IMR-90 (cell line): ENCODE data around the gene C12orf54. TPM values are rescaled to one million over a fixed set of nuclear protein-coding genes. Genes with fewer than 3 reads are reported as not detected.

Experiments
- ATAC-seq: fragments of 200-7000 bp; cut with Tn5 transposase; 2 replicates; pipeline ENCODE4 v1.9.1; 2020; ENCODE audit warnings: low read depth, mild to moderate bottlenecking, moderate library complexity
- BruUV-seq: library from RNA; stranded (reverse); fragments of 400-500 nt; replicated peaks from 2 replicates; lab custom pipeline; 2021; lab: Mats Ljungman, UMichigan
- CTCF ChIA-PET: fragments of 300-600 bp; formaldehyde crosslinking; extraction: SDS; loops from one replicate; lab custom pipeline; 2021; ENCODE audit warnings: antibody characterized with exemption; lab: Yijun Ruan, JAX
- POLR2A ChIA-PET: fragments of 300-600 bp; sonication (Branson Sonifier 250); formaldehyde crosslinking; loops from one replicate; lab custom pipeline; 2022; ENCODE audit warnings: antibody characterized with exemption; ENCODE audit not compliant: unreplicated experiment; lab: Charles Lee
- DNase-seq: peaks from one replicate; pipeline ENCODE4 v3.0.0; 2013
- H2AFZ ChIP-seq: replicated peaks from 2 replicates; pipeline ENCODE3; 2013; ENCODE audit warnings: low read length, mild to moderate bottlenecking; ENCODE audit not compliant: poor library complexity
- H2AK5ac ChIP-seq: 2 replicates; pipeline ENCODE4 v1.6.1; 2013; ENCODE audit warnings: low read depth, low read length, inconsistent platforms
- H2AK9ac ChIP-seq: replicated peaks from 2 replicates; pipeline ENCODE3; 2013; ENCODE audit warnings: mild to moderate bottlenecking, low read depth, low read length, moderate library complexity; ENCODE audit not compliant: poor library complexity
- H2BK120ac ChIP-seq: 2 replicates; pipeline ENCODE4 v1.6.1; 2013; ENCODE audit warnings: low read depth, low read length, inconsistent platforms
- H2BK15ac ChIP-seq: 3 replicates; pipeline ENCODE4 v1.6.1; 2013; ENCODE audit warnings: low read depth, low read length, inconsistent platforms
- H2BK20ac ChIP-seq: 2 replicates; pipeline ENCODE4 v1.6.1; 2013; ENCODE audit warnings: low read depth, mild to moderate bottlenecking, inconsistent platforms, low read length, moderate library complexity
- H2BK5ac ChIP-seq: 2 replicates; pipeline ENCODE4 v1.6.1; 2013; ENCODE audit warnings: mild to moderate bottlenecking, low read depth, low read length, inconsistent platforms; ENCODE audit not compliant: poor library complexity, severe bottlenecking
- H3K14ac ChIP-seq: replicated peaks from 2 replicates; pipeline ENCODE4 v1.6.1; 2013; ENCODE audit warnings: low read depth, low read length, inconsistent platforms
- H3K18ac ChIP-seq: 2 replicates; pipeline ENCODE4 v1.6.1; 2013; ENCODE audit warnings: low read depth, low read length, control low read depth
- H3K23ac ChIP-seq: 2 replicates; pipeline ENCODE4 v1.6.1; 2013; ENCODE audit warnings: low read depth, low read length, inconsistent platforms
- H3K27ac ChIP-seq: 2 replicates; pipeline ENCODE4 v1.5.1; 2013; ENCODE audit warnings: mild to moderate bottlenecking, control low read depth, low read length; ENCODE audit not compliant: insufficient read depth
- H3K27me3 ChIP-seq: 2 replicates; pipeline ENCODE4 v1.6.1; 2013; ENCODE audit warnings: low read length; ENCODE audit not compliant: control insufficient read depth, insufficient read depth
- H3K36me3 ChIP-seq: 2 replicates; pipeline ENCODE4 v1.6.1; 2013; ENCODE audit warnings: low read length, mixed read lengths; ENCODE audit not compliant: control insufficient read depth, insufficient read depth
- H3K4ac ChIP-seq: 2 replicates; pipeline ENCODE4 v1.6.1; 2013; ENCODE audit warnings: low read depth, low read length, inconsistent platforms
- H3K4me1 ChIP-seq: 2 replicates; pipeline ENCODE4 v1.6.1; 2013; ENCODE audit warnings: low read length, mixed read lengths; ENCODE audit not compliant: control insufficient read depth, insufficient read depth
- H3K4me2 ChIP-seq: 2 replicates; pipeline ENCODE4 v1.6.1; 2013; ENCODE audit warnings: low read depth, mild to moderate bottlenecking, control low read depth, low read length, moderate library complexity
- H3K4me3 ChIP-seq: 2 replicates; pipeline ENCODE4 v1.5.1; 2013; ENCODE audit warnings: low read depth, mild to moderate bottlenecking, control low read depth, low read length, moderate library complexity; ENCODE audit not compliant: insufficient read depth
- H3K56ac ChIP-seq: 2 replicates; pipeline ENCODE4 v1.6.1; 2013; ENCODE audit warnings: low read length, inconsistent platforms; ENCODE audit not compliant: insufficient read depth; ENCODE audit errors: extremely low read depth
- H3K79me1 ChIP-seq, 2 experiments: 2 replicates each; pipeline ENCODE4 v1.6.1; 2013; ENCODE audit warnings: low read length in 2 of 2, inconsistent platforms in 1 of 2, low read depth in 1 of 2
- H3K9ac ChIP-seq: 2 replicates; pipeline ENCODE4 v1.6.1; 2013; ENCODE audit warnings: low read depth, low read length, control low read depth
- H3K9me1 ChIP-seq: 2 replicates; pipeline ENCODE4 v1.6.1; 2013; ENCODE audit warnings: low read length, inconsistent platforms; ENCODE audit not compliant: insufficient read depth
- H3K9me3 ChIP-seq: 2 replicates; pipeline ENCODE4 v1.6.1; 2013; ENCODE audit warnings: low read length; ENCODE audit not compliant: control insufficient read depth, insufficient read depth
- H4K20me1 ChIP-seq: 2 replicates; pipeline ENCODE4 v1.6.1; 2013; ENCODE audit warnings: low read length, inconsistent platforms; ENCODE audit not compliant: insufficient read depth
- H4K5ac ChIP-seq: 2 replicates; pipeline ENCODE4 v1.6.1; 2013; ENCODE audit warnings: mild to moderate bottlenecking, low read depth, low read length, control low read depth
- H4K8ac ChIP-seq, 2 experiments: 2 replicates each; pipeline ENCODE4 v1.6.1; 2013; ENCODE audit warnings: low read depth in 2 of 2, low read length in 2 of 2, control low read depth in 1 of 2, inconsistent platforms in 1 of 2
- H4K91ac ChIP-seq: 2 replicates; pipeline ENCODE4 v1.6.1; 2013; ENCODE audit warnings: low read depth, low read length, inconsistent platforms; ENCODE audit not compliant: insufficient read depth
- BHLHE40 ChIP-seq: fragments of 150-350 bp; IDR thresholded peaks from 2 replicates; pipeline ENCODE4 v1.6.1; 2016; ENCODE audit warnings: mild to moderate bottlenecking, low read depth, low read length
- CEBPB ChIP-seq: IDR thresholded peaks from 2 replicates; pipeline ENCODE4 v1.6.1; 2012; ENCODE audit warnings: low read depth, low read length, improper control_type of control experiment
- CHD1 ChIP-seq: IDR thresholded peaks from 2 replicates; pipeline ENCODE4 v1.6.1; 2012; ENCODE audit warnings: low read depth, low read length, improper control_type of control experiment
- FOS ChIP-seq: fragments of 150-350 bp; IDR thresholded peaks from 2 replicates; pipeline ENCODE4 v1.6.1; 2016; ENCODE audit warnings: low read depth, low read length
- MAFK ChIP-seq: IDR thresholded peaks from 2 replicates; pipeline ENCODE4 v1.6.1; 2012; ENCODE audit warnings: low read depth, low read length, improper control_type of control experiment
- MXI1 ChIP-seq: IDR thresholded peaks from 2 replicates; pipeline ENCODE4 v1.6.1; 2012; ENCODE audit warnings: low read depth, mild to moderate bottlenecking, low read length, moderate library complexity, borderline replicate concordance
- NFE2L2 ChIP-seq: fragments of 150-350 bp; IDR thresholded peaks from 2 replicates; pipeline ENCODE4 v1.6.1; 2016; ENCODE audit warnings: low read depth, mild to moderate bottlenecking, low read length
- POLR2A ChIP-seq: IDR thresholded peaks from 2 replicates; pipeline ENCODE4 v1.6.1; 2012; ENCODE audit warnings: mild to moderate bottlenecking, low read depth, low read length
- RAD21 ChIP-seq: IDR thresholded peaks from 2 replicates; pipeline ENCODE4 v1.6.1; 2012; ENCODE audit warnings: low read length, improper control_type of control experiment
- RCOR1 ChIP-seq: IDR thresholded peaks from 2 replicates; pipeline ENCODE4 v1.6.1; 2012; ENCODE audit warnings: mild to moderate bottlenecking, low read length, improper control_type of control experiment; ENCODE audit not compliant: insufficient replicate concordance
- RFX5 ChIP-seq: IDR thresholded peaks from 2 replicates; pipeline ENCODE4 v1.8.0; 2012; ENCODE audit warnings: low read depth, mild to moderate bottlenecking, low read length, moderate library complexity
- WGBS, 2 experiments: methylation state at CpG; one replicate each; pipeline versions ENCODE4 v1.1.5 to v1.1.7; 2013; ENCODE audit warnings: missing lambda C conversion rate in 2 of 2; ENCODE audit not compliant: insufficient read length in 1 of 2; ENCODE audit errors: extremely low coverage in 2 of 2; 5-methylcytosine and 5-hydroxymethylcytosine counted together
- dilution Hi-C: fragments of 300-500 bp; cut with HindIII; formaldehyde crosslinking; loops from one replicate; pipeline ENCODE4 v1.14.3; 2018; ENCODE audit warnings: low sequenced_read_pairs; ENCODE audit not compliant: unreplicated experiment
- in situ Hi-C: fragments of 300-500 bp; cut with MboI; formaldehyde crosslinking; loops from 3 replicates; pipeline ENCODE4 v1.14.3; 2019; ENCODE audit warnings: low sequenced_read_pairs, inconsistent platforms, mixed read lengths
- intact Hi-C: fragments of 100-400 bp; cut with micrococcal nuclease; formaldehyde crosslinking; loops from 2 replicates; pipeline ENCODE4 v1.10.0; 2022
- polyA plus RNA-seq, 3 experiments: library from polyadenylated mRNA; depleted of rRNA; stranded (reverse); fragments of >200 nt; gene quantifications; 2 replicates each; pipeline ENCODE4 v1.2.3, GENCODE V29; 2012; ENCODE audit warnings: low replicate concordance in 1 of 3
- total RNA-seq: library from RNA; depleted of rRNA; stranded (reverse); fragments of >200 nt; gene quantifications from 2 replicates; pipeline ENCODE4 v1.2.3, GENCODE V29; 2012
- TF ChIP-seq, protein P1 (sequence below): fragments of 150-350 bp; IDR thresholded peaks from 2 replicates; pipeline ENCODE4 v1.6.1; 2016; ENCODE audit warnings: low read depth, mild to moderate bottlenecking, low read length, moderate library complexity, borderline replicate concordance
- TF ChIP-seq, protein P2 (sequence below): fragments of 150-350 bp; IDR thresholded peaks from 2 replicates; pipeline ENCODE4 v1.6.1; 2017; ENCODE audit warnings: mild to moderate bottlenecking, antibody characterized with exemption, low read length, low read depth
- TF ChIP-seq, protein P3 (sequence below): conservative IDR thresholded peaks from 2 replicates; pipeline ENCODE4 v1.5.1; 2012; ENCODE audit warnings: mild to moderate bottlenecking, low read depth, low read length, improper control_type of control experiment

The C12orf54 gene
- total and polyA plus RNA-seq, 2 of the 4 experiments (the other 2 are of a cell fraction) = not detected

DNA sequence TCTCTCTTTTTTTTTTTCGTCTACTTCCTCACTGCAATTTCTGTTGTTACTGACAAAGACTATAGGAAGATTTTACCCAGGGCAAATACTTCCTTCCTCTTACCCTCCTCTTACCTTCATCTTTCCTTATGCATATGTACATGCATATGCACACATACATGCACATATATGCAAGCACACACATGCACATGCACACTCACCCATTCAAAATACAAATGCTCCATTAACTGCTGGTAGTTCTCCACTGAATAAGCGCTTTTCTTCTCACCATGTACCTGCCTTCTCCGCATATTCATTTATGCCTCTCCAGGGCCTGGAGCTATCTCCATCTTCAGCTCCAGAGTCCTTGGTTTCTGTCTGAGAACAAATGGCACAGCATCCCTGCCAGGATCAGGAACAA is 632 bp downstream of the C12orf54 start:
- no peak overlapping the region for H3K56ac ChIP-seq
- H3K4ac ChIP-seq = no peak overlapping the region
- no peaks in the 10 kb centered on the region for H3K79me1 ChIP-seq
- H3K4me3 ChIP-seq = no peak overlapping the region
- H3K9ac ChIP-seq = no peak overlapping the region
- H3K18ac ChIP-seq = no peak overlapping the region
- H3K27ac ChIP-seq = no peak overlapping the region
- no TSS peak for BruUV-seq
- H3K9me1 ChIP-seq = no peaks in the 10 kb centered on the region
- H2AK9ac ChIP-seq = no peak overlapping the region
- no peaks in the 10 kb centered on the region for H3K4me1 ChIP-seq
- no peak overlapping the region for H3K4me2 ChIP-seq
- H4K91ac ChIP-seq = no peak overlapping the region
- no peak overlapping the region for H2BK120ac ChIP-seq
- ATAC-seq = no peak
- TF ChIP-seq, protein P1, sequence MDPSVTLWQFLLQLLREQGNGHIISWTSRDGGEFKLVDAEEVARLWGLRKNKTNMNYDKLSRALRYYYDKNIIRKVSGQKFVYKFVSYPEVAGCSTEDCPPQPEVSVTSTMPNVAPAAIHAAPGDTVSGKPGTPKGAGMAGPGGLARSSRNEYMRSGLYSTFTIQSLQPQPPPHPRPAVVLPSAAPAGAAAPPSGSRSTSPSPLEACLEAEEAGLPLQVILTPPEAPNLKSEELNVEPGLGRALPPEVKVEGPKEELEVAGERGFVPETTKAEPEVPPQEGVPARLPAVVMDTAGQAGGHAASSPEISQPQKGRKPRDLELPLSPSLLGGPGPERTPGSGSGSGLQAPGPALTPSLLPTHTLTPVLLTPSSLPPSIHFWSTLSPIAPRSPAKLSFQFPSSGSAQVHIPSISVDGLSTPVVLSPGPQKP = no peak
- no peak for TF ChIP-seq CEBPB
- TF ChIP-seq, protein P2, sequence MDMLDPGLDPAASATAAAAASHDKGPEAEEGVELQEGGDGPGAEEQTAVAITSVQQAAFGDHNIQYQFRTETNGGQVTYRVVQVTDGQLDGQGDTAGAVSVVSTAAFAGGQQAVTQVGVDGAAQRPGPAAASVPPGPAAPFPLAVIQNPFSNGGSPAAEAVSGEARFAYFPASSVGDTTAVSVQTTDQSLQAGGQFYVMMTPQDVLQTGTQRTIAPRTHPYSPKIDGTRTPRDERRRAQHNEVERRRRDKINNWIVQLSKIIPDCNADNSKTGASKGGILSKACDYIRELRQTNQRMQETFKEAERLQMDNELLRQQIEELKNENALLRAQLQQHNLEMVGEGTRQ = no peak
- TF ChIP-seq RAD21 = no peak
- TF ChIP-seq MAFK = no peak
- TF ChIP-seq CHD1 = no peak
- TF ChIP-seq, protein P3, sequence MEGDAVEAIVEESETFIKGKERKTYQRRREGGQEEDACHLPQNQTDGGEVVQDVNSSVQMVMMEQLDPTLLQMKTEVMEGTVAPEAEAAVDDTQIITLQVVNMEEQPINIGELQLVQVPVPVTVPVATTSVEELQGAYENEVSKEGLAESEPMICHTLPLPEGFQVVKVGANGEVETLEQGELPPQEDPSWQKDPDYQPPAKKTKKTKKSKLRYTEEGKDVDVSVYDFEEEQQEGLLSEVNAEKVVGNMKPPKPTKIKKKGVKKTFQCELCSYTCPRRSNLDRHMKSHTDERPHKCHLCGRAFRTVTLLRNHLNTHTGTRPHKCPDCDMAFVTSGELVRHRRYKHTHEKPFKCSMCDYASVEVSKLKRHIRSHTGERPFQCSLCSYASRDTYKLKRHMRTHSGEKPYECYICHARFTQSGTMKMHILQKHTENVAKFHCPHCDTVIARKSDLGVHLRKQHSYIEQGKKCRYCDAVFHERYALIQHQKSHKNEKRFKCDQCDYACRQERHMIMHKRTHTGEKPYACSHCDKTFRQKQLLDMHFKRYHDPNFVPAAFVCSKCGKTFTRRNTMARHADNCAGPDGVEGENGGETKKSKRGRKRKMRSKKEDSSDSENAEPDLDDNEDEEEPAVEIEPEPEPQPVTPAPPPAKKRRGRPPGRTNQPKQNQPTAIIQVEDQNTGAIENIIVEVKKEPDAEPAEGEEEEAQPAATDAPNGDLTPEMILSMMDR = no peak
- no peak for TF ChIP-seq FOS
- TF ChIP-seq MXI1 = no peak
- TF ChIP-seq RCOR1 = no peak
- TF ChIP-seq NFE2L2 = no peak
- no peak for TF ChIP-seq BHLHE40
- TF ChIP-seq RFX5 = no peak
- no peak for TF ChIP-seq POLR2A
- H2BK20ac ChIP-seq = no peak overlapping the region
- POLR2A ChIA-PET = no interaction called here
- H2AK5ac ChIP-seq = no peak overlapping the region
- no peak overlapping the region for H4K5ac ChIP-seq
- no peaks in the 10 kb centered on the region for H4K20me1 ChIP-seq
- WGBS, 2 experiments = 100% methylated on average over 1 of the region's 3 CpGs; no CpG with 5 or more reads in 1 of the 2 experiments
- H3K27me3 ChIP-seq = no peaks in the 10 kb centered on the region
- no peaks in the 10 kb centered on the region for H3K36me3 ChIP-seq
- in situ Hi-C loops = no loop called here
- H3K9me3 ChIP-seq = no peaks in the 10 kb centered on the region
- no peak overlapping the region for H2BK5ac ChIP-seq
- DNase-seq = no peak
- no peak overlapping the region for H2BK15ac ChIP-seq
- no peak overlapping the region for H3K23ac ChIP-seq
- dilution Hi-C loops = no loop called here
- intact Hi-C loops = no loop called here
- no peak overlapping the region for H4K8ac ChIP-seq
- CTCF ChIA-PET = no interaction called here
- H2AFZ ChIP-seq = no peak overlapping the region
- no peak overlapping the region for H3K14ac ChIP-seq
